T-helper 1 cell treated with Interleukin-12 subunit alpha and Interleukin-12 subunit beta and Interleukin-4 antibody, amounts not matched to agents 30 ng/mL and 1 ng/mL, for 36 hours (primary cell): ENCODE results near the gene STAM2. TPM values are rescaled to one million over a fixed set of nuclear protein-coding genes. Genes with fewer than 3 reads are reported as not detected.
"Not testable (repeated sequence)": the region's sequence is repeated elsewhere in the genome, so short reads cannot be mapped to it uniquely, and the experiment has no call there.

ENCODE experiments used
- intact Hi-C: fragments of 100-400 bp; cut with micrococcal nuclease; formaldehyde crosslinking; loops from one replicate; pipeline ENCODE4 v1.15.1; 2024
- total RNA-seq: library from RNA; stranded (reverse); gene quantifications from 2 replicates; pipeline ENCODE4 v1.2.3, GENCODE V29; 2022

Gene STAM2
- total RNA-seq, 1 donor from 2014 or later, result 22.4 TPM

GRCh38 chr2:152173831-152174230 is 1.7 kb downstream of the STAM2 start:
- intact Hi-C loops, result loop anchor here (2.0 to 10.0 kb wide), 2 partner anchors 537 to 909 kb away; partner anchors contain the start of gene RBM43

DNA sequence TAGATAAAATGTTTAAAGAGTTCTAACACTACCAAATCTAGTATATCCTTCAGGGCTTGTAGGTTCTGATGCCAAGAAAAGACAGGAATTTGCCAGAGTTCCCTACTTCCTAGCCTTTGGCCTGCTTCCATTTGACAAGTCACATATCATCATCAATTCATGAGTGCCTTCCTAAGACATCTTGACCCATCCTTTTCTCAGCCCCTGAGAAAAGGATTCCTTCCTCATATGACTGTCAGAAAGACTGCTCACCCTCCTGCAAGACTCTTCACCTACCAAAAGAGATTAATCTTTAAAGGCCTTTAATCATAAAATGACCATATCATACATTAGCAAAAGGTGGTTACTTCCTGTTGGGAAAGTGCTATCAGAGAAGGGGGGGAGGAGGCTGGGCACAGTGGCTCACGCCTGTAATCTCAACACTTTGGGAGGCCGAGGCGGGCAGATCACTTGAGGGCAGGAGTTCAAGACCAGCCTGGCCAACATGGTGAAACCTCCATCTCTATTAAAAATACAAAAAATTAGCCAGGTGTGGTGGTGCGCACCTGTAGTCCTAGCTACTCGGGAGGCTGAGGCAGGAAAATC is 3.3 kb downstream of the STAM2 start:
- intact Hi-C loops, result loop anchor here (10.0 kb wide), 1 partner anchor 907 kb away; the partner anchor contains the start of gene RBM43

GRCh38 chr2:152171718-152172117 is 3.8 kb downstream of the STAM2 start:
- intact Hi-C loops, result loop anchor here (10.0 kb wide), 1 partner anchor 907 kb away; the partner anchor contains the start of gene RBM43

- intact Hi-C loops, result not testable (repeated sequence)
These were observed 6.4 kb downstream of the STAM2 start for GRCh38 chr2:152169158-152169557.

DNA sequence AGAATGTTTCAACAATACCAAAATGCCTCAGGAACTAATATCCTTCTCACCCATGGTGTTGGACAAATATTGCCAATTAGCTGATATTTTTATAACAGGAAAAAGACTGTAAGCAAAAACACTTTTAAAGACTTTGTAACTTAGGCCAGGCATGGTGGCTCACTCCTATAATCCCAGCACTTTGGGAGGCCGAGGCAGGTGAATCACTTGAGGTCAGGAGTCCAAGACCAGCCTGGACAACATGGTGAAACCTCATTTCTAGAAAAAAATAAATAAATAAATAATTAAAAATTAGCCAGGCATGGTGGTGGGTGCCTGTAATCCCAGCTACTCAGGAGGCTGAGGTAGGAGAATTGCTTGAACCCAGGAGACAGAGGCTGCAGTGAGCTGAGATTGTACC is 8.1 kb downstream of the STAM2 start:
- intact Hi-C loops, result not testable (repeated sequence)

GRCh38 chr2:152167065-152167464 is 8.5 kb downstream of the STAM2 start:
- intact Hi-C loops, result no loop called here

- intact Hi-C loops, result no loop called here
These were observed 8.9 kb downstream of the STAM2 start for GRCh38 chr2:152166633-152167032.

GRCh38 chr2:152165780-152166179 is 9.8 kb downstream of the STAM2 start:
- intact Hi-C loops, result no loop called here

- intact Hi-C loops, result no loop called here
These were observed 10.3 kb downstream of the STAM2 start for GRCh38 chr2:152165306-152165705.

DNA sequence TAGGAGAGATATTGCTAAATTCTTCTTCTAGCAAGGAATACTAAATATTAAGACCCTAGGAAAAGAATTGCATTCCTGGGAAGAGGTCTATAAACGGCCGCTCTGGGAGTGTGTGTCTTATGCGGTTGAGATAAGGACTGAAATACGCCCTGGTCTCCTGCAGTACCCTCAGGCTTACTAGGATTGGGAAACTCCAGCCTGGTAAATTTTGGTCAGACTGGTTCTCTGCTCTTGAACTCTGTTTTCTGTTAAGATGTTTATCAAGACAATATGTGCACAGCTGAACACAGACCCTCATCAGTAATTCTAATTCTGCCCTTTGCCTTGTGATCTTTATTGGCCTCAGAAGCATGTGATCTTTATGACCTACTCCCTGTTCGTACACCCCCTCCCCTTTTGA is 11.9 kb downstream of the STAM2 start:
- intact Hi-C loops, result not testable (repeated sequence)

- intact Hi-C loops, result no loop called here
These were observed 13.4 kb downstream of the STAM2 start for GRCh38 chr2:152162141-152162540.

DNA sequence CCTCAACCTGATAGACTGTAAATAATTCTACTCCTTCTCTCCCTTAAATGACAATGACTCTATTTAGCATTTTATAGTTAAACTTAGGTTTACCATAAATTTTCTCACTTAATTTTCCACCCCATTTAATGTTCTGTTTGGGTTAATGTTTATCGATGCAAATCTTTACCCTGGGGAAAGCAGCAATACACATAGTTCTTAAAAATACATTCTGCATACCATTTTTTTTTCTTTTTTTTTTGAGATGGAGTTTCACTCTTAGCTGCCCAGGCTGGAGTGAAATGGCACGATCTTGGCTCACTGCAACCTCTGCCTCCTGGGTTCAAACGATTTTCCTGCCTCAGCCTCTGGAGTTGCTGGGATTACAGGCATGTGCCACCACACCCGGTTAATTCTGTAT is 14.0 kb downstream of the STAM2 start:
- intact Hi-C loops, result no loop called here

DNA sequence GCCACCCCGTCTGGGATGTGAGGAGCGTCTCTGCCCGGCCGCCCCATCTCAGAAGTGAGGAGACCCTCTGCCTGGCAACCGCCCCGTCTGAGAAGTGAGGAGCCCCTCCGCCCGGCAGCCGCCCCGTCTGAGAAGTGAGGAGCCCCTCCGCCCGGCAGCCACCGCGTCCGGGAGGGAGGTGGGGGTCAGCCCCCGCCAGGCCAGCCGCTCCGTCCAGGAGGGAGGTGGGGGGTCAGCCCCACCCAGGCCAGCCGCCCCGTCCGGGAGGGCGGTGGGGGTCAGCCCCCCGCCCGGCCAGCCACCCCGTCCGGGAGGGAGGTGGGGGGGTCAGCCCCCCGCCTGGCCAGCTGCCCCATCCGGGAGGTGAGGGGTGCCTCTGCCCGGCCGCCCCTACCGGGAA is 15.2 kb downstream of the STAM2 start:
- intact Hi-C loops, result not testable (repeated sequence)

DNA sequence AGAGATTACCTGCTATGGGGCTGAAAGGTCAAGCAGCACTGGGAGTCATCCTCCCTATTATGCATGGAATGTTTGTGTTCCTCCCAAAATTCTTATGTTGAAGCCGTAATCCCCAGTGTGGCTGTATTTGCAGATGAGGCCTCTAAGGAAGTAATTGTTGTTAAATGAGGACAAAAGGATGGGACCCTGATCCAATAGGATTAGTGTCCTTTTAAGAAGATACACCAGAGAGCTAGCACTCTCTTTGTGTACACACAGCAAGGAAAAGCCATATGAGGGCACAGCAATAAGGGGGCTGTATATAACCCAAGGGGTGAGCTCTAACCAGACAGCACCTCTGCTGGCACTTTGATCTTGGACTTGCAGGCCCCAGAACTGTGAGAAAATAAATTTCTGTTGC is 18.3 kb downstream of the STAM2 start:
- intact Hi-C loops, result no loop called here

DNA sequence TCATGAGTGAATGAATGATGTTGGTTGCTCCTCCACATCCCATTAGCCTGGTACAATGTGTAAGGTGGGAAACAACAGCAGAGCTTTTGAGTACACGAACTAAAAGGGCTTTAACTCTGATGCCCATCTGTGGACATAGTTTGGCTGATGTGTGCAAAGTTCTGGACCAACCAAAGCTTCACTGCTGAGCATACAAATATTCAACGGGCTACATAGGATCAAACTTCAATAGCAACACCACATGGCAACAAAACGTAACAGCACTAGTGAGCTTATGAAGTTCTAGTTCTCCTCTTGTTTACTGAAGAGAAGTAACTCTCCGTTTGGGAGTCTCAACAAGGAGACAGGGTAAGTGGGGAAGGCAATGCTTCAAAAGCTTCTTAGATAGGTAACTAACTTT is 20.4 kb downstream of the STAM2 start:
- intact Hi-C loops, result no loop called here

DNA sequence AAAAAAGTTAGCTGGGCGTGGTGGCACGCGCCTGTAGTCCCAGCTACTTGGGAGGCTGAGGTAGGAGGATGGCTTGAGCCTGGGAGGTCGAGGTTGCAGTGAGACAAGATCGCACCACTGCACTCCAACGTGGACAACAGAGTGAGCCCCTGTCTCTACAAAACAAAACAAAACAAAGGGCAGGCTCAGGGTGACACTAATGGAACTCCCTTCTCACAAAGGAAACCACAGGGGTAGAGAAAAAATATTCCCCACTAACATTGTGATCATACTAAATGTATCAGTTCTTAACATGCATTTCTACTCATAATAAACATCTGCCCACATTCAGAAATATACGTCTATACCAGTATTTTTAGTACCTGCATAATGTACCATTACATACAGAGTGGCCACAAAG is 21.1 kb downstream of the STAM2 start:
- intact Hi-C loops, result no loop called here

DNA sequence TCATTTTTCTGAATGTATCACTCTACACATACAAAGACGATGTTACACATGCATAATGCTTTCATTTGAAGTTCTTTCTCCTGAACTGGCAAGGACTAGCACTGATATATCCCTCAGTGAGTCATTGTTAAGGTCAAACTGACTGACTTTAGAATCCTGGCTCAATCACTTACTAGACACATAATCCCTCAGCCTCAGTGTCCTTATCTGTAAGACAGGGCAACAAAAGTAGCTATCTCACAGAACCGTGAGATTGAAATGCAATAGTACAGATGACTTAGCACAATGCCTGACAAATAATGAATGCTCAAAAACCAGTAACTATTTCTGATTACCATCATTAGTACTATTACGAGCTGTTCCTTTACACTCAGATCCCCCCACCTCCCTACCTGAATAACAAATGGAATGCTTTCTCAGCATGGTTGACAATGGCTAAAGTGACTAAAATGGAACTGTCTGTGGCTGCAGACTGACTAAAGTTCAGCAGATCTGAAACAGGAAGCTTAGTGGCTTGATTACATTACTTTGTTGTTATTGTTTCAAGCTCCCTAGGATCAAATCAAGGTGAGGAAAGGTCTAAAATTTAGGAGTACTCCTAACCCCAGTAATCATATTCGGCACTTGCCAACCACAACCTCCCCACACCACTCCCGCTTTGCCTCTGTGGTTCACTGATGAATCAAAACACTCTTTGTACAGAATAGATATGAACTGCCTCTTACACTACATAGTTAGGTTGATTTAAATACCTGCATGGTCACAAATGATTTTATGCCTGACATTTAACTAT is 40.9 kb downstream of the STAM2 start:
- intact Hi-C loops, result no loop called here

- intact Hi-C loops, result no loop called here
These were observed 43.3 kb downstream of the STAM2 start for GRCh38 chr2:152132306-152132705.

- intact Hi-C loops, result no loop called here
These were observed 47.9 kb downstream of the STAM2 start for GRCh38 chr2:152127628-152128027.

GRCh38 chr2:152126664-152127063 is 48.9 kb downstream of the STAM2 start:
- intact Hi-C loops, result no loop called here

DNA sequence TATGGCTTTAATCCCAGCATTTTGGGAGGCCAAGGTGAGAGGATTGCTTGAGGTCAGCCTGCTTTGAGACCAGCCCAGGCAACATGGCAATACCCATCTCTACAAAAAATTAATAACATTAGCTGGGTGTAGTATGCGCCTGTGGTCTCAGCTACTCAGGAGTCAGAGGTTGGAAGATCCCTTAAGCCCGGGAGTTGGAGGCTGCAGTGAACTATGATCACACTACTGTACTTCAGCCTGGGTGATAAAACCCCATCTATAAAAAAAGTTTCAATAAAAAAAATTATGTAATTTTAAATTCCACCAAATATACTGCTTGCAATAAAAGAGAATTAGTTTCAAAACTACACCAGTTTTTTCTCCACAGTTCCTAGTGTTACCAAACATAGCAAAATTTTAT is 53.4 kb downstream of the STAM2 start:
- intact Hi-C loops, result no loop called here

DNA sequence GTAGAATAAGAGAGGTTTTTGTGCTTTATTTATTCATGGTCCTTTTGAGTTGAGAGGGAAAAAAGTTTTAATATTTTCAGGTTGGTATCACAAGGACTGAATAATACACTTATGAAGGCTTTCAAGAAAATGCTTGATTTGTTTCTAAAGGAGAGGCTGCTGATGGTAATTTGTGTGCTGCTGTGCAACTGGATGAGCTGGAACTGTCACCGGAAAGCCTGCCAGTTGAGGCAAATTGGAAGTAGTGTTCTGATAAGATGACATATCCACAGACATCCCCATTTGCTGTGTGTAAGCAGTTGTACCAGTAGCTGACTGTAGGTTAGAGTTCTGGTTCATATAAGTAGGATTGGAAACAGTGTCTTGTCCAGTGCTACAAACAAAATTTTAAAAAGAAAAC is 55.1 kb downstream of the STAM2 start:
- intact Hi-C loops, result no loop called here

GRCh38 chr2:152115952-152116351 is 59.6 kb downstream of the STAM2 start:
- intact Hi-C loops, result no loop called here
